ENCODE measurements around the gene ZNF385D. TPM values are rescaled to one million over a fixed set of nuclear protein-coding genes. Genes with fewer than 3 reads are reported as not detected.

ZNF385D gene
- total and polyA plus RNA-seq, 2 experiments from 2014 or later: 2.7 to 12.3 TPM

DNA sequence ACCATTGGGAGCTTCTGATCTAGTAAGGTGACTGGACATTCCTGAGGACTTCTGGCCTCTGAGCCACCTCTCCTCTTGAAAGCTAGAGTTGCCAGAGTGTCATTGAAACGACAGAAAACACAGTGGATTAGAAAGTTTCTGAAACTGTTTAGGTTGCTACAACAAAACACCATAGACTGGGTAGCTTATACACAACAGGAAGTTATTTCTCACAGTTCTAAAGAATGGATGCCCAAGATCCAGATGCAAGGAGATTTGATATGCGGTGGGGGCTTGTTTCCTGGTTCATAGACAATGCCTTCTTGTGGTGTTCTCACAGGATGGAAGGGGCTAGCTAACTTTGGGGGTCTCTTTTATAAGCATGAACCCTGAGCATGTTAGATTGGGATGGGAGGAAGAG, 43.3 kb upstream of the ZNF385D start:
- peaks cover under 1% of the 10 kb centered on the region; the same call in 1 of the 3 replicates for H3K9me3 Mint-ChIP-seq
- TF ChIP-seq POLR2AphosphoS5 (IDR thresholded peaks at IDR 0.05; ENCODE audit: low read depth) (no peak), ETS1 (IDR thresholded peaks at IDR 0.05) (no peak), ZNF331 (CRISPR knock-in tag; IDR thresholded peaks at IDR 0.05; ENCODE audit: low read depth) (no peak)
- TF ChIP-seq, protein P1, sequence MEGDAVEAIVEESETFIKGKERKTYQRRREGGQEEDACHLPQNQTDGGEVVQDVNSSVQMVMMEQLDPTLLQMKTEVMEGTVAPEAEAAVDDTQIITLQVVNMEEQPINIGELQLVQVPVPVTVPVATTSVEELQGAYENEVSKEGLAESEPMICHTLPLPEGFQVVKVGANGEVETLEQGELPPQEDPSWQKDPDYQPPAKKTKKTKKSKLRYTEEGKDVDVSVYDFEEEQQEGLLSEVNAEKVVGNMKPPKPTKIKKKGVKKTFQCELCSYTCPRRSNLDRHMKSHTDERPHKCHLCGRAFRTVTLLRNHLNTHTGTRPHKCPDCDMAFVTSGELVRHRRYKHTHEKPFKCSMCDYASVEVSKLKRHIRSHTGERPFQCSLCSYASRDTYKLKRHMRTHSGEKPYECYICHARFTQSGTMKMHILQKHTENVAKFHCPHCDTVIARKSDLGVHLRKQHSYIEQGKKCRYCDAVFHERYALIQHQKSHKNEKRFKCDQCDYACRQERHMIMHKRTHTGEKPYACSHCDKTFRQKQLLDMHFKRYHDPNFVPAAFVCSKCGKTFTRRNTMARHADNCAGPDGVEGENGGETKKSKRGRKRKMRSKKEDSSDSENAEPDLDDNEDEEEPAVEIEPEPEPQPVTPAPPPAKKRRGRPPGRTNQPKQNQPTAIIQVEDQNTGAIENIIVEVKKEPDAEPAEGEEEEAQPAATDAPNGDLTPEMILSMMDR (conservative IDR thresholded peaks at IDR 0.05; ENCODE audit: low read depth in 2 of 2): no peak
- no peaks in the 10 kb centered on the region for H3K27me3 Mint-ChIP-seq (ENCODE audit: insufficient read depth, low read depth, poor library complexity)
- Histone ChIP-seq H3F3A (replicated peaks; ENCODE audit: low read depth) (no peaks in the 10 kb centered on the region), H3K27me3 (ENCODE audit: insufficient read depth) (no peaks in the 10 kb centered on the region), H3K79me2 (replicated peaks; ENCODE audit: insufficient read depth) (no peaks in the 10 kb centered on the region), H3K9me2 (ENCODE audit: insufficient read depth) (no peaks in the 10 kb centered on the region), H3K4me2 (no peak overlapping the region), H4K20me1 (replicated peaks; ENCODE audit: insufficient read depth) (no peaks in the 10 kb centered on the region), H3K27ac (ENCODE audit: low read depth) (no peak overlapping the region), H3K36me3 (ENCODE audit: insufficient read depth) (no peaks in the 10 kb centered on the region), H3K4me1 (ENCODE audit: insufficient read depth) (no peaks in the 10 kb centered on the region), H2AFZ (no peak overlapping the region), H3K4me3 (no peak overlapping the region)
- peaks cover 11% of the 10 kb centered on the region; the same call in 2 of the 3 replicates for H3K4me1 Mint-ChIP-seq
- no peaks in the 10 kb centered on the region for H3K36me3 Mint-ChIP-seq (ENCODE audit: low read depth)
- H3K27ac Mint-ChIP-seq: no peak overlapping the region
- DNase-seq (ENCODE audit: low spot score) (no peak), ATAC-seq (no peak)
- H3K4me3 Mint-ChIP-seq: no peak overlapping the region

- Mint-ChIP-seq H3K27me3 (ENCODE audit: insufficient read depth, low read depth, poor library complexity) (no peaks in the 10 kb centered on the region), H3K9me3 (no peaks in the 10 kb centered on the region), H3K36me3 (ENCODE audit: low read depth) (no peaks in the 10 kb centered on the region), H3K4me3 (no peak overlapping the region), H3K27ac (no peak overlapping the region), H3K4me1 (peaks cover 11% of the 10 kb centered on the region; the same call in 2 of the 3 replicates)
- Histone ChIP-seq H3K4me1 (ENCODE audit: insufficient read depth) (no peaks in the 10 kb centered on the region), H3K79me2 (replicated peaks; ENCODE audit: insufficient read depth) (no peaks in the 10 kb centered on the region), H4K20me1 (replicated peaks; ENCODE audit: insufficient read depth) (no peaks in the 10 kb centered on the region), H3F3A (replicated peaks; ENCODE audit: low read depth) (no peaks in the 10 kb centered on the region), H3K4me2 (no peak overlapping the region), H3K27me3 (ENCODE audit: insufficient read depth) (no peaks in the 10 kb centered on the region), H3K36me3 (ENCODE audit: insufficient read depth) (no peaks in the 10 kb centered on the region), H2AFZ (no peak overlapping the region), H3K9me2 (ENCODE audit: insufficient read depth) (no peaks in the 10 kb centered on the region), H3K4me3 (no peak overlapping the region), H3K27ac (ENCODE audit: low read depth) (no peak overlapping the region)
- no peak for ATAC-seq
- DNase-seq (ENCODE audit: low spot score): no peak
- TF ChIP-seq NANOG (IDR thresholded peaks at IDR 0.05; ENCODE audit: borderline replicate concordance) (no peak), STAT1 (IDR thresholded peaks at IDR 0.05; ENCODE audit: unreplicated experiment) (no peak), CREB1 (CRISPR knock-in tag; IDR thresholded peaks at IDR 0.05; ENCODE audit: low read depth) (no peak)
- TF ChIP-seq, protein P1 (conservative IDR thresholded peaks at IDR 0.05; ENCODE audit: low read depth in 2 of 2): no peak
- TF ChIP-seq, protein P2, sequence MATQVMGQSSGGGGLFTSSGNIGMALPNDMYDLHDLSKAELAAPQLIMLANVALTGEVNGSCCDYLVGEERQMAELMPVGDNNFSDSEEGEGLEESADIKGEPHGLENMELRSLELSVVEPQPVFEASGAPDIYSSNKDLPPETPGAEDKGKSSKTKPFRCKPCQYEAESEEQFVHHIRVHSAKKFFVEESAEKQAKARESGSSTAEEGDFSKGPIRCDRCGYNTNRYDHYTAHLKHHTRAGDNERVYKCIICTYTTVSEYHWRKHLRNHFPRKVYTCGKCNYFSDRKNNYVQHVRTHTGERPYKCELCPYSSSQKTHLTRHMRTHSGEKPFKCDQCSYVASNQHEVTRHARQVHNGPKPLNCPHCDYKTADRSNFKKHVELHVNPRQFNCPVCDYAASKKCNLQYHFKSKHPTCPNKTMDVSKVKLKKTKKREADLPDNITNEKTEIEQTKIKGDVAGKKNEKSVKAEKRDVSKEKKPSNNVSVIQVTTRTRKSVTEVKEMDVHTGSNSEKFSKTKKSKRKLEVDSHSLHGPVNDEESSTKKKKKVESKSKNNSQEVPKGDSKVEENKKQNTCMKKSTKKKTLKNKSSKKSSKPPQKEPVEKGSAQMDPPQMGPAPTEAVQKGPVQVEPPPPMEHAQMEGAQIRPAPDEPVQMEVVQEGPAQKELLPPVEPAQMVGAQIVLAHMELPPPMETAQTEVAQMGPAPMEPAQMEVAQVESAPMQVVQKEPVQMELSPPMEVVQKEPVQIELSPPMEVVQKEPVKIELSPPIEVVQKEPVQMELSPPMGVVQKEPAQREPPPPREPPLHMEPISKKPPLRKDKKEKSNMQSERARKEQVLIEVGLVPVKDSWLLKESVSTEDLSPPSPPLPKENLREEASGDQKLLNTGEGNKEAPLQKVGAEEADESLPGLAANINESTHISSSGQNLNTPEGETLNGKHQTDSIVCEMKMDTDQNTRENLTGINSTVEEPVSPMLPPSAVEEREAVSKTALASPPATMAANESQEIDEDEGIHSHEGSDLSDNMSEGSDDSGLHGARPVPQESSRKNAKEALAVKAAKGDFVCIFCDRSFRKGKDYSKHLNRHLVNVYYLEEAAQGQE (IDR thresholded peaks at IDR 0.05; ENCODE audit: unreplicated experiment): no peak
Observed at GRCh38 chr3:21792176-21792575, 41.2 kb upstream of the ZNF385D start.

Data from GM23338 (cell line).